ENCODE measurements around the gene EHD1.

DNA sequence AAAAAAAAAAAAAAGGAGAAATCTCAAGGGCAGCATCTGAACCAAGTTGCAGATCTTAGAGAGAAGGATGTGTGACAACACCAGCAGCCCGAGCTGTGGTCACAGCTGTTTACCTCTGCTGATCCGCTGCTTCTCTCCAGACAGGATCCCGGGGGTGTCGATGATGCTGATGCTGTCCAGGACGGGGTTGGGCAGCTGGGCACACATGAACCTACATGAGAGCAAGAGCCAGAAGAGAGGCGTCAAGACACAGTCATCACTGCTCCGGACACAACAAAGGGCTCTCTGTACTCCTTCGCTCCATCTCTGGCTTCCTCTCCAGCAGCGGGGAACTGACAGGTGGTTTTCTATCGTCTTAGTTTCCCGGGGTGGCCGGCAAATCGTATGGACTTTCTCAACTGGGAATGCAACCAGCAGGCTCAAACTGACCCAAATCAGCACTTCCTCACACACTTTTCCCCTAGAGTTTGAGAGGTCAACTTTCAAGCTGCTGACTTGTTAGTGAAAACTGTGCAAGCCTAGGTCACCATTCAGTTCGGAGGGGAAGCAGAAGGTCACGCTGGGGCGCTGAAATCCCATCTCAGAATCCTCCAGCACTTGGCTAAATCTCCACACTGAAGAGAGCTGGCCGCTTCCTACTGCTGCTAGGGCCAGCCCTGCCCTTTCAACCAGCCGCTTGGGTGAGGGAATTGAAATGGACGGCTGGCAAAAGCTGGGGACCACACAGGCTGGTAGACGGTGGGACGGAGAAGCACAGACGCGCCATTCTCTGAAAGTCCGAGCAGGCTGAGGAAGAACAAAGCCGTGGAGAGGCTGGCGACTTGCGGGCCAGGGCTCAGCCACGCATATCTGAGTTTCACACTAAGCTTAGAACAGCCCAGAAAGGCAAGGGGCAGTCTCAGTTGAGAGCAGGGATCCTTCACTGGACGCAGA lies 3.8 kb downstream of the EHD1 start:
- TF ChIP-seq EP300 (IDR thresholded peaks at IDR 0.05): no peak
- TF ChIP-seq FOSB (CRISPR knock-in tag; IDR thresholded peaks at IDR 0.05): no peak
- TF ChIP-seq, protein P1, sequence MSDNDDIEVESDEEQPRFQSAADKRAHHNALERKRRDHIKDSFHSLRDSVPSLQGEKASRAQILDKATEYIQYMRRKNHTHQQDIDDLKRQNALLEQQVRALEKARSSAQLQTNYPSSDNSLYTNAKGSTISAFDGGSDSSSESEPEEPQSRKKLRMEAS (IDR thresholded peaks at IDR 0.05): no peak

Measured in A549 (cell line).